GM21825 (cell line): ENCODE data around the gene ANKS1A.
"Not testable (repeated sequence)": the region's sequence is repeated elsewhere in the genome, so short reads cannot be mapped to it uniquely, and the experiment has no call there.

ENCODE experiments used
- ATAC-seq: cut with Tn5 transposase; IDR thresholded peaks from one replicate; pipeline ENCODE4 v1.9.1; 2021; ENCODE audit warnings: mild to moderate bottlenecking, moderate library complexity; ENCODE audit not compliant: unreplicated experiment

ANKS1A gene

GRCh38 chr6:34888874-34889555, at the start of gene ANKS1A:
TSS of gene ANKS1A (plus strand) at chr6:34889255. CDS start at chr6:34889403, 148 bp downstream.
- ATAC-seq, result peak; percentile 48

DNA sequence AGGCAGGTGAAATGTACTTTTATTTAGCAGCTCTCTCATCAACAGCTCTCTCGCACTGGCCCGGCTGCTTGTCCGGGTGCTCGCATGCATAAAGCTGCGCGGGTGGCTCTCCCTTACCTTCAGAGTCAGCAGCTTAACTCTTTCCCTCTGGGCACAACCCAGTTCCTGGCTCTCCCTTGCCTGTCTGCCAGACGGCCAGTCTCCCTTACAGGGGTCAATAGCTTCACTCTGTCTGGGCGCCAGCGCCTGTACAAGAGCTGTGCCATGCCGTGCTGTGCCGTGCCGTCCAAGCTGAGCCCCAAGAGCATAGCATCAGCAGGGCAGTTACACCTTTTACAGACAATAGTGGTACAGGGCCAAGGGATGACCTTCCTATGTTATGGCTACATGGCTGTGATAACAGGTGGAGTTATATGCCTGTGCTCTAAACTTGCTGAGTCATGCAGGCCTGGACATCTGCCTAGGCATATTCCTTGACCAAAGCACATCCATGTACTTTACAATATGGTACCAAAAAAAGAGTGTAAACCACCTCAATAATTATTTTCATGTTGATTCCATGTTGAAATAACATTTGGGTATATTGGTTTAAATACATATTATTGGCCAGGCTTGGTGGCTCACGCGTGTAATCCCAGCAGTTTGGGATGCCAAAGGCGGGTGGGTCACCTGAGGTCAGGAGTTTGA, 49.2 kb upstream of the ANKS1A start:
- no peak for ATAC-seq

DNA sequence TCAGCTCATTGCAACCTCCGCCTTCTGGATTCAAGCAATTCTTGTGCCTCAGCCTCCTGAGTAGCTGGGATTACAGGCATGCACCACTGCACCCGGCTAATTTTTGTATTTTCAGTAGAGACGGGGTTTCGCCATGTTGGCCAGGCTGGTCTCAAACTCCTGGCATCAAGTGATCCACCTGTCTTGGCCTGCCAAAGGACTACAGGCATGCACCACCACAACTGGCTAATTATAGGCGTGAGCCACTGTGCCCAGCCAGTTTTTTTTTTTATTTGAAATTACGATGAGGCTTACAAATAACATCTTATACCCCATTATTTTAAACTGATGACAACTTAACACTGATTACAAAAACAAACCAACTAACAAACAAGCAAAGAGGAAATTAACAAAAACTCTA, 40.0 kb upstream of the ANKS1A start:
- ATAC-seq, result not testable (repeated sequence)

DNA sequence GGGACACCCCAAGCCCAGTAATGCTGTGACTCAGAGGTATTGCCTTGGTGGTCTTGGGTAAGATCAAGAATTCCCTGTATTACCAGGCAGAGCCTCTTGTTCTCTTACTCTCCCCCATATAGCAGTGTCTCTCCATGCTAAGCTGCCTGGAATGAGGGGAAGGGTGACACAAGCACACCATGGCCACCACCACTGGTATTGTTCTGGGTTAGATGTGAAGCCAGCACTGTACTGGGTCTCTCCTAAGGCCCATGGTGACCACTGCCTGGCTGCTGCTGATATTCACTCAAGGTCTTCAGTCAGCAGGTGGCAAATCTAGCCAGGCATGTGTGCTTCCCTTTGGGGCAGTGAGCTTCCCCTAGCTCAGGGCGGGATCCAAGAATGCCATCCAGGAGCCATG, 37.7 kb upstream of the ANKS1A start:
- ATAC-seq, result no peak

DNA sequence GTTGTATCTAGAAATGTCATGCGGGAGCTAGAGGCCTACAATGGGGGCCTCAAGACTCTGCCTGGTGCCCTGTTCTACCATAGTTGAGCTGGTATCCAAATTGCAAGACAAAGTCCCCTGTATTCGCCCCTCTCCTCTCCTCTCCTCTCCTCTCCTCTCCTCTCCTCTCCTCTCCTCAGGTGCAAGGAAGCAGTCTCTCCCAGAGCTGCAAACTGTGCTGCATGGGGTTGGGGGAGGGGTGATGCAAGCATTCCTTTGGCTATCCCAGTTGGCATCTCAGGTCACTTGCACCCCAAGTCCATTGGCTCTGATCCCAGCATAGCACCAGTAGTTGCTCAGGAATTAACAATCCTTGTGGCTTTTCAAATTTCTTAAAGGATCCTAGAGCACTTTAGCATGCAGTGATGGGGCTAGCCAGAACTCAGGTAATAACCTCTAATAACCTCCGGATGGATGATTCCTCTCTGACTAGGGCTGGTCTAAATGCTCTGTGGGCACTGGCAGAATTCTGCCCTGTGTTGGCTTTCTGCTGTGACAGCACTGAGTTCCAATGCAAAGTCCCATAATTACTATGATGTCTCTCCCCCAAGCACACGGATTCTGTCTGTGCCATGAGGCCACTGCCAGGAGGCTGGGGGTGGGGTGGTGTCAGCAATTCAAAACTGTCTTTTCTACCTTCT, 36.5 kb upstream of the ANKS1A start:
- no peak for ATAC-seq

GRCh38 chr6:34855463-34855862, 33.6 kb upstream of the ANKS1A start:
- no peak for ATAC-seq

DNA sequence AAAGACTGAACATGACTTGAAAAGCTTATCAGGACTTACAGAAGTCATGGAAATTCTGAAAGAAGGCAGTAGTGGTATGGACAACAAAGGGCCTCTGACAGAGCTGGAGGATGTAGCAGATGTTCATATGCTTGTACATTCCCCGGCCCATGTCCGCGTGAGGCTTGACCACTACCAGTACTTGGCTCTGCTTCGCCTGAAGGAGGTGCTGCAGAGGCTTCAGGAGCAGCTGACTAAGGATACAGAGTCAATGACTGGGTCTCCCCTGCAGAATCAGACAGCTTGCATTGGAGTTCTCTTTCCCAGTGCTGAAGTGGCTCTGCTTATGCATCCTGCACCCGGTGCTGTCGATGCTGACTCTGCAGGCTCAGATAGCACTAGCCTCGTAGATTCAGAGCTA, 30.4 kb upstream of the ANKS1A start:
- ATAC-seq, result no peak

GRCh38 chr6:34859951-34860350, 29.1 kb upstream of the ANKS1A start:
- no peak for ATAC-seq

DNA sequence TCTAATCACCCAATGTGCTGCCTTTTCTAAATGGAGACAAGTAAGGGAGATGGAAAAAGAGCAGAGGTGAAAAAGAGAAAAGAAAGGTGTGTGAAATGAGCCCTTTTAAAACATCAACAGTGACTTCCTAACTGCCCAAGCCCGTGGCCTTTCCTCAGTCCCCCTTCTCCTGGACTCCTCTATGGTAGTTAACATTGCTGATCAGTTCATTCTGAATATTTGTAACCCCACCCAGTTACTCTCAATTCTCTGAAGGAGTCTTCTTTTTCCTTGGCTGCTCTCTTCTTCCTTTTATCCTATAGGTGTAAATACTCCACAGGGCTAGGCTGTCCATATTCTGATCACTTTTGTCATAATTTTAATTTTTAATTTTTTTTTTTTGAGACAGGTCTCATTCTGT, 28.3 kb upstream of the ANKS1A start:
- ATAC-seq, result no peak

- ATAC-seq, result no peak
These were observed 25.0 kb upstream of the ANKS1A start for GRCh38 chr6:34864007-34864406.

DNA sequence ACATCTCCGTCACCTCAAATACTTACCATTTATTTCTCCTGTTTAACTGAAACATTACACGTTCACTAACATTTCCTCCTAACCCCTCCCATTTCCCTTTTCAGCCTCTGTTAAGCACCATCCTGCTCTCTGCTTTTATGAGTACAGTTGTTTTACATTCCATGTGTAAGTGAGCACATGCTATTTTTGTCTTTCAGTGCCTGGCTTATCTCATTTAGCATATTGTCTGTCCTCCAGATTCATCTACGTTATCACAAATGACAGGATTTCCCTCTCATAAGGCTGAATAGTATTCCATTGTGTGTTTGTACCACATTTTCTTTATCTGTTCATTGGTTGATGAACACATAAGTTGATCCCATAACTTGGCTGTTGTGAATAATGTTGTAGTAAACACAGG, 23.9 kb upstream of the ANKS1A start:
- ATAC-seq, result no peak

- ATAC-seq, result no peak
These were observed 22.5 kb upstream of the ANKS1A start for GRCh38 chr6:34866509-34866908.

DNA sequence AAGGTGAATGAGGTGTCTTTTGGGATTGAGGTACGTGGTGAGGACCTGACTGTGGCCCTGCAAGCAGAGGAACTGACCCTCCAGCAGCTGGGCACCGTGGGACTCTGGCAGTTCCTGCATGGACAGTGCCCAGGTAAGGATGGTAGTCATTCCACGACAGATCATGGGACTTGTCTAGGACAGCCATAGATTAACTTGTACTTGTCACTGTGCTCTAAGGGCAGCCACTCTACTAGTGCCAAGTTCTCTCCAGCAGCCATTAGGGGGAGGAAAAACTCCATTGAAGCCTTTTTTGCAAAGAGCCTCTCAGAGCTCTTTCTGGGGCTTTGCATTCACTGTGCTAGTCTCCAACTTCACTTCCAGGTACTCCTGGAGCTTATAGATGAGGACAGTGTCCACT, 21.6 kb upstream of the ANKS1A start:
- no peak for ATAC-seq

GRCh38 chr6:34871853-34872252, 17.2 kb upstream of the ANKS1A start:
- no peak for ATAC-seq

- no peak for ATAC-seq
These were observed 16.7 kb upstream of the ANKS1A start for GRCh38 chr6:34872332-34872731.

GRCh38 chr6:34875292-34876213, 13.5 kb upstream of the ANKS1A start:
- ATAC-seq, result no peak

GRCh38 chr6:34876472-34876871, 12.6 kb upstream of the ANKS1A start:
- no peak for ATAC-seq

GRCh38 chr6:34877259-34877658, 11.8 kb upstream of the ANKS1A start:
- ATAC-seq, result no peak

DNA sequence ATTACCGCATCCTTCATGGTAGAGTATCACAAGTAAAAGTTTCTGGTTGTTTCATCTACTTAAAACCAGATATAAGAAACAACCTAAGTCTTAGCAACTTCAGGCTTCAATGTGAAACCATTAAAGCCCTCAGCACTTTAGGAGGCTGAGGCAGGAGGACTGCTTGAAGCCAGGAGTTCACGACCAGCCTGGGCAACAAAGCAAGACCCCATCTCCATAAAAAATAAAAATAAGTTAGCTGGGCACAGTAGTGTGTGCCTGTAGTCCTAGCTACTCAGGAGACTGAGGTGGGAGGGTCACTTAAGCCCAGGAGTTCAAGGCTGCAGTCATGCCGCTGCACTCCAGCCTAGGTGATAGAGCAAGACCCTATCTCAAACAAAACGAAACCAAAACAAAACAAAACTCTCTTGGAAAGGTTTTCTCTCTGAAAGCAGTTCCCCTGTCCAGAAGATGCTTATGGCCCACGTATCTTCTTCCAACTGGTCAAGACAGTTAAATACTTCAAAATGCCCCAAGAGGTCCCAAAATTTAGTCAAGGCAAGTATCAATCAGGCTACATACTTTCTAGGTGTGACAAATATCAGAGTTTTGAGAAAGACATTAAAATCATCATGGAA, 11.1 kb upstream of the ANKS1A start:
- ATAC-seq, result no peak

DNA sequence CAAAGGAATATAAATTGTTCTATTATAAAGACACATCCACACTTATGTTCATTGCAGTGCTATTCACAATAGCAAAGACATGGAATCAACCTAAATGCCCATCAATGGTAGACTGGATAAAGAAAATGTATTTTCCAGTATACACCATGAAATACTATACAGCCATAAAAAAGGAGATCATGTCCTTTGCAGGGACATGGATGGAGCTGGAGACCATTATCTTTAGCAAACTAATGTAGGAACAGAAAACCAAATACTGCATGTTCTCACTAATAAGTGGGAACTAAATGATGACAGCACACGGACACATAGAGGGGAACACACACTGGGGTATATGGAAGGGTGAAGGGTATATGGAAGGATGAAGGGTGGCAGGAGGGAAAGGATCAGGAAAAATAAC, 5.0 kb upstream of the ANKS1A start:
- ATAC-seq, result not testable (repeated sequence)

DNA sequence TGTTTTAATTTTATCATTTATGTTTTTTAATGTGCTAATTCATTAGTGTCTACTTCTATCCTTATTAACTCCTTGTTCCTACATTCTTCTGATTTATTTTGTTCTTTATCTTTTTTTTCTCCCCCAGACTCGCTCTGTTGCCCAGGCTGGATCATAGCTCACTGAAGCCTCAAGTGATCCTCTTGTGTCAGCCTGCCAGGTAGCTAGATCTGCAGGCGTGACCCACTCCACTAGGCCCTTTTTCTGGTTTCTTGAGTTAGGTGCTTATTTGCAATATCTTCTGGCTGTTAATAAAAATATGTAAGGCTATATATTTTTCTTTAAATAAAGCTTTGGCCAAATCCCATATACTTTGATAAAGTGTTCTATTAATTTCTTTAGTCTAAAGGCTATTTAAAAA, 4.1 kb upstream of the ANKS1A start:
- ATAC-seq, result no peak
